ENCODE measurements around the gene GDE1.
"Not testable (repeated sequence)": the region's sequence is repeated elsewhere in the genome, so short reads cannot be mapped to it uniquely, and the experiment has no call there.

Gene GDE1

GRCh38 chr16:19521471-19522396, at the start of gene GDE1:
TSS of gene GDE1 (minus strand) at chr16:19522098. CDS start at chr16:19521964, 134 bp downstream.
- peak; percentile 96 for DNase-seq

GRCh38 chr16:19567560-19567959, 45.7 kb upstream of the GDE1 start:
- no peak for DNase-seq

GRCh38 chr16:19566362-19566761, 44.5 kb upstream of the GDE1 start:
- DNase-seq, result no peak

GRCh38 chr16:19563377-19563776, 41.5 kb upstream of the GDE1 start:
- no peak for DNase-seq

GRCh38 chr16:19560078-19560477, 38.2 kb upstream of the GDE1 start:
- no peak for DNase-seq

- DNase-seq, result peak; percentile 48
These were observed 37.5 kb upstream of the GDE1 start for GRCh38 chr16:19559242-19559910.

GRCh38 chr16:19555938-19556771, 34.3 kb upstream of the GDE1 start:
- DNase-seq, result peak; percentile 19

GRCh38 chr16:19555186-19555937, 33.5 kb upstream of the GDE1 start, which contains the start of gene VPS35L:
TSS of gene VPS35L (plus strand) at chr16:19555703. CDS start at chr16:19555730, 27 bp downstream.
- peak; percentile 98 for DNase-seq

GRCh38 chr16:19549673-19550072, 27.8 kb upstream of the GDE1 start:
- DNase-seq, result no peak

- no peak for DNase-seq
These were observed 26.2 kb upstream of the GDE1 start for GRCh38 chr16:19548144-19548543.

GRCh38 chr16:19543278-19543996, 21.5 kb upstream of the GDE1 start:
- DNase-seq, result not testable (repeated sequence)

GRCh38 chr16:19542138-19542821, 20.4 kb upstream of the GDE1 start:
- DNase-seq, result peak; percentile 88

GRCh38 chr16:19540241-19540970, 18.5 kb upstream of the GDE1 start:
- DNase-seq, result no peak

GRCh38 chr16:19532601-19533000, 10.7 kb upstream of the GDE1 start:
- DNase-seq, result no peak

- DNase-seq, result no peak
These were observed 6.8 kb upstream of the GDE1 start for GRCh38 chr16:19528666-19529065.

GRCh38 chr16:19527161-19527560, 5.3 kb upstream of the GDE1 start:
- DNase-seq, result no peak

- DNase-seq, result no peak
These were observed 3.5 kb upstream of the GDE1 start for GRCh38 chr16:19525385-19525723.

- DNase-seq, result no peak
These were observed 2.9 kb upstream of the GDE1 start for GRCh38 chr16:19524616-19525384.

- no peak for DNase-seq
These were observed 2.4 kb upstream of the GDE1 start for GRCh38 chr16:19524356-19524615.

All from NCI-H345 (cell line).